ENCODE data around the gene WDPCP.
"Not testable (repeated sequence)": the region's sequence is repeated elsewhere in the genome, so short reads cannot be mapped to it uniquely, and the experiment has no call there.

WDPCP gene

GRCh38 chr2:63195310-63195709 lies 393.0 kb downstream of the WDPCP start:
- no peak for DNase-seq

DNA sequence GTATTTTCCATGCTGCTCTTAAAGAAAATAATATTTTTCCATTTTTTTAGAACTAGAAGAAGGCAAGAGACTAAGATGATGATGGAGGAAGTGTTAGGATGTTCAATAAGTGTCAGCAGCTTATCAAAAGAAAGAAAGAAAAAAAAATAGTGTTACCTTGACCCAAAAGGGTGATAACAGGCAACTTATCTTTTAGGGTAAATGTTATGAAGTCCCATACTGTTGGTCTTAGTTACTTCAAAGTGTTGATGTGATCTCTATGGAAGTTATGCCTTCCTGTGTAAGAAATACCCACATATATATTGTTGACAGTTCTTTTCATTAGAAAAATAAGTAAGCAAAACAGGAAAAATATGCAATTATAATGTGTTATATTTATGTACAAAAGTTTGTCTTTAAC lies 394.1 kb downstream of the WDPCP start:
- DNase-seq = no peak

- no peak for DNase-seq
Measured at GRCh38 chr2:63192889-63193774, 395.1 kb downstream of the WDPCP start.

GRCh38 chr2:63192169-63192888 lies 395.9 kb downstream of the WDPCP start:
- DNase-seq = no peak

DNA sequence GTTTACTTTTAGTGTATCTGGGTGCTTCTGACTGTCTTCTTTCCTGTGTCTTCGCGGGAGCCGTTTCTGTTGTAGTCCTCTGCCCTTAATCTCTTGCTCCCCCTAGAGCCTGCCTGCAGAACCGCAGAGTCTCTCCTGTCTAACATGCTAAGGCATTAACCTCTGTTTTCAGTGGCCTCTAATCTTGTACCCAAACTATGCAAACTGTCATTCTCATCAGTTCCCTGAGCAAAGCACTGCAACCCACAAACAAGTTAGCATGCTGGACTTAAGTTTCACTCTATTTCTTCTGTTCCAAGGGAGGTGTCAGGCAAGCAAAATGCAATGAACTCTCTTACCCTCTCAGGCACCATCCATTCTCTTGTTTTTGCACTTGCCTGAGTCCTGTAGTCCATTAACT lies 399.3 kb downstream of the WDPCP start:
- DNase-seq = no peak

GRCh38 chr2:63186331-63186730 lies 401.9 kb downstream of the WDPCP start:
- no peak for DNase-seq

- no peak for DNase-seq
Measured at GRCh38 chr2:63163161-63163820, 425.0 kb downstream of the WDPCP start.

DNA sequence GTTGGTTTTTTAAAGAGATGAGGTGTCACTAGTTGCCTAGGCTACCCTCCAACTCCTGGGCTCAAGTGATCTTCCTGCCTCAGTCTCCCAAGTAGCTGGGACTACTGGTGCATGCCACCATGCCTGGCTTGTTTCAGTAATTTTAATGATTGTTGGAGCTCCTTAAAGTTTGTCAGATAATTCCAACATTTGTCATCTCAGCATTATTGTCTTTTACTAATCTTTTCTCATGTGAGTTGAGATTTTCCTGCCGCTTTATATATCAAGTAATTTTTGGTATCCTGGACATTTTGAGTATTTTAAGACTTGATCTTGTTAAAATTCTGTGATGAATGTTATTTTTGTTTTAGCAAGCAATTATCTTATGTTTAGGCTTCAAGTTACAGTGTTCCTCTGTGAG lies 429.0 kb downstream of the WDPCP start:
- no peak for DNase-seq

DNA sequence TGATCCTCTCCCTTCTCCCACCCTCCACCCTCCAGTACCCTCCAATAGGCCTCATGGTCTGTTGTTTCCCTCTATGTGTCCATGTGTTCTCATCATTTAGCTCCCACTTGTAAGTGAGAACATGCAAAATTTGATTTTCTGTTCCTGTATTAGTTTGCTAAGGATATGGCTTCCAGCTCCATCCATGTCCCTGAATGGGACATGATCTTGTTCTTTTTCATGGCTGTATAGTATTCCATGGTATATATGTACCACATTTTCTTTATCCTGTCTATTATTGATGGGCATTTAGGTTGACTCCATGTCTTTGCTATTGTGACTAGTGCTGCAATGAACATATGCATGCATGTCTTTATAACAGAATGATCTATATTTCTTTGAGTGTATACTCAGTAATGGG lies 451.6 kb downstream of the WDPCP start:
- not testable (repeated sequence) for DNase-seq

DNA sequence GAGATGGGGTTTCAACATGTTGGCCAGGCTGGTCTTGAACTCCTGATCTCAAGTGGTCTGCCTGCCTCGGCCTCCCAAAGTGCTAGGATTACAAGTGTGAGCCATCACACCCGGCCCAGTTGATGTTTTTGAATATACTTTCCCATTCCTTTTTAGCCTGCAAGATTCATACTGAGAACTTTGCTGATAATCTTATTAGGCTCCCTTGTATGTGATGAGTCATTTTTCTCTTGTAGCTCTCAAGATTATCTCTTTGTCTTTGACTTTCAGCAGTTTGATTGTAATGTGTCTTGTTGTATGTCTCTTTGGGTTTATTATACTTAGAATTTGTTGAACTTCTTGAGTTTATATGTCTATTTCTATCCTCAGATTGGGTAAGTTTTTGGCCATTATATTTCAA lies 456.3 kb downstream of the WDPCP start:
- DNase-seq = no peak

- DNase-seq = no peak
Measured at GRCh38 chr2:63131196-63131595, 457.1 kb downstream of the WDPCP start.

- DNase-seq = no peak
Measured at GRCh38 chr2:63127594-63127993, 460.7 kb downstream of the WDPCP start.

- DNase-seq = no peak
Measured at GRCh38 chr2:63124850-63125249, 463.4 kb downstream of the WDPCP start.

GRCh38 chr2:63124218-63124617 lies 464.1 kb downstream of the WDPCP start:
- DNase-seq = no peak

- no peak for DNase-seq
Measured at GRCh38 chr2:63122921-63123320, 465.4 kb downstream of the WDPCP start.

DNA sequence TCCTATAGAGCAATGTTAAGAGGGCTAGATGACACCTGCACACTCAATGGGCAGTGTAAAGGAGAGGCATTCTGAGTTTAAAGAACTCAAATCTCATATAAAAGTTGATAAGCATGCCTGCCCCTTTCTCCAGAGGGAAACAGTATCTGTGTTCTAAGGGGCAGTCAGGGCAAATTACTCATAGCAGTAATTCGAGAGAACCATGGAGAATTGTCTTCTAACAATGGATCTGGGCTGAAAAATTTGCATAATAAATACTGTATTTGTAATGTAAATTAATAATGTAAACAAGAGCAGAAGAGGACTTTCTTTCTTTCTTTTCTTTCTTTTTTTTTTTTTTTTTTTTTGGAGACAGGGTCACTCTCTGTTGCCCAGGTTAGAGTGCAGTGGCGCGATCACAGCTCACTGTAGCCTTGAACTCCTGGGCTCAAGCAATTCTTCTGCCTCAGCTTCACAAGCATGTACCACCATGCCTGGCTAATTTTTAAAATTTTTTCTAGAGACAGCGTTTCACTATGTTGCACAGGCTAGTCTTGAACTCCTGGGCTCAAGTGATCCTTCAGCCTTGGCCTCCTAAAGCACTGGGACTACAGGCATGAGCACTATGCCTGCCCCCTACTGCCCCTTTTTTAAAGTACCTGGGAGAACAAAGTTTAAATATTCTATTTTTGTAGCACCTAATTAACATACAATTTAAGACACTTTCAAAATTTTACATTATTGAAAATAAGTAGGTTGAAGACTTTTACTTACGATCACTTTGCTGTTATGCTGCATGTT lies 467.0 kb downstream of the WDPCP start:
- no peak for DNase-seq

- no peak for DNase-seq
Measured at GRCh38 chr2:63118821-63119220, 469.5 kb downstream of the WDPCP start.

- DNase-seq = no peak
Measured at GRCh38 chr2:63104482-63104881, 483.8 kb downstream of the WDPCP start.

DNA sequence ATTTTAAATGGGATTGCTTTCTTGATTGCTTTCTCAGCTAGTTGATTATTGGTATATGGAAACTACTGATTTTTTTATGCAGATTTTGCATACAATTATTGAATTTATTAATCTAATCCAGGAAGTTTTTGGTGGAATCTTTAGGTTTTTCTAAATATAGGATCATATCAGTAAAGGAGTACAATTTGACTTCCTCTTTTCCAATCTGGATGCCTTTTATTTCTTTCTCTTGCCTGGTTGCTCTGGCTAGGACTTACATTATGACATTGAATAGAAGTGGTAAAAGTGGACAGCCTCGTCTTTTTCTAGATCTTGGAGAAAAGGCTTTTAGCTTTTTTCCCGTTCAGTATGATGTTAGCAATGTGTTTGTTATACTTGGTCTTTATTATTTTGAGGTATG lies 486.3 kb downstream of the WDPCP start:
- DNase-seq = no peak

- no peak for DNase-seq
Measured at GRCh38 chr2:63099032-63099431, 489.2 kb downstream of the WDPCP start.

DNA sequence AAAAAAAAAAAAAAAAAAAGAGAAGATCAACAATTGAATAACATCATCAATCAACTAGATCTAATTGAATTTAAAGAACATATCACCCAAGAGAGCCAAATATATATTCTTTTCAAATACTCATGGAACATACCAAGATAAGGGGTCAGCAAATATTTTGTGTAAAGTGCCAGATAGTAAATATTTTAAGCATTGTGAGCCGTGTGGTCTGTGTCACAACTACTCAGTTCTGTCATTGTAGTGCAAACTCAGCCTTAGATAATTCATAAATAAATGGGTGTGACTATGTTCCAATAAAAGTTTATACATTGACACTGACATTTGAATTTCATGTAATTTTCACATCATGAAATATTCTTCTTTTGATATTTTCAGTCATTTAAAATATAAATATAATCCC lies 491.8 kb downstream of the WDPCP start:
- no peak for DNase-seq

- no peak for DNase-seq
Measured at GRCh38 chr2:63093502-63093901, 494.8 kb downstream of the WDPCP start.

- DNase-seq = no peak
Measured at GRCh38 chr2:63092857-63093256, 495.4 kb downstream of the WDPCP start.

Measured in activated T-cell treated with anti-CD3 and anti-CD28 coated beads, Interleukin-2, amount 50 U/mL, for 48 hours (primary cell).